ENCODE measurements around the gene ST6GALNAC3.
"Not testable (repeated sequence)": the region's sequence is repeated elsewhere in the genome, so short reads cannot be mapped to it uniquely, and the experiment has no call there.

Gene ST6GALNAC3

DNA sequence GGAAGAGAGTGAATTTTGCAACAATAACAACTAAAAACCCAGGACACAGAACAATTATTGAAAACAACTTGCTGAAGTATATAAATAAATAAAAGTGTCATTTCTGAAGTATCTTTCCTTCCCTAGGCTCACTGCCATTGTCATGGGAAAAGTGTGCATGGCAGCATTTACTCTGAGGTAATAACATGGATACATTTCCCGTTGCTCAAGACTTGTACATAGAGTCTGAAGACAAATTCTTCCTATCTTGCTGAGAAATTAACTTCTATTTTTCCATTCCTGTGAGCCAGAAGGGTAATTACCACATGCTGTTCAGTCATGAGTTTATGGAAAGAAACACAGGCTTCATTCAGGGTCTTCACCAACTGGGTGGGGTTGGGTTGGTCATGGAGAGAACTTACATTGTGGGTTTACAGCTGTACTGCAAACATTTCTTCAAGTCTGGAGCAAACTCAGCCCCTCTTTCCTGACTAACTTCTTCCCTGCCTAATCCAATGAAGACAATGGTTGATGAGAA is 32.2 kb downstream of the ST6GALNAC3 start:
- no peak for DNase-seq (ENCODE audit: low read depth in 2 of 2)

DNA sequence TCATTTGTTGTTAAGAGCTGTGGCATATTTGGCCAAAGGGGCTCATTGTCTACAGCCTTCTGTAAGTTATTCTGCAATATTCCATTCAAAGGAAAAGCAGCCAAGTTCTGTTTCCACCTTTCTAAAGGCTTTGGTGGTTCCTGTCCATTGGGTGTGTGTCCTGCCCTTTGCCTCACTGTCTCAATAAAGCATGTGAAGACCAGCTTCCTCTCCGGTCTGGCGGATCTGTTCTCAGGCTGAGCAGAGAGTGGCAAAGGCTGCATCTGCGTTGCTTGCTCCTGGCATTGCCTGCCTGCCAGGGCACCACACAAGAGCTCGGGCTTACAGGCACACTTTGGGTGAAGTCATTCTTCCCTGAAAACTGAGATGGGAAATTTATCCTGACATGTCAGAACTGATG is 34.9 kb downstream of the ST6GALNAC3 start:
- no peak for DNase-seq (ENCODE audit: low read depth in 2 of 2)

DNA sequence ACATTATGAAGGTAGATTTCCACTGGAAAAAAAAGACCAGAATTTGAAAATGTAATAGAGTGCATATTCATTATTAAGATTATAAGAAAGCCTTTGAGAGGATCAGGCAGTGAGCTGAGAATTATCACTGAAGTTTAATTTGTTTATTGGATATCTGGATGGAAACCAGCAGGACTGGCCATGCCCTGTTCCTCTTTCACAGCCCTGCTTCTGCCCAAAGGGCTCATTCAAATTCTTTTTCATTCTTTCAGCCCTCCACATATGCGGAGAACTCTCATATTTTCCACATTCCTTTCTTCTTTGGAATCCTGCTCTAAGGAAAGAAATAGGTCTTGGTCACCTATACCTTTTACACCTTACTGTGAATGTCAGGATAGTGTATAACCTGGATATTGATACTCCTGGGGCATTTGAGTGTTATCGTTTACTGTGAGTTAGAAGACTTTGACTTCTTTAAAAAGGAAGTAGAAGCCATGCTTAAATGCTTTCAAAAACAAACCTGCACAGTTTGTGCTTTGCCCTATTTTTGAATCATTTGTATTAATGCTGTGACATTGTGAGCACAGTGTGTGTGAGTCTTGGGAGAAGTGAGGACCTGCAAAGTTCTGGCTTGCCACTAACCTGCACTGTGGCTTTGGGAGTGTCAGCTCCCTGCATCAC is 35.5 kb downstream of the ST6GALNAC3 start:
- no peak for DNase-seq (ENCODE audit: low read depth in 2 of 2)

DNA sequence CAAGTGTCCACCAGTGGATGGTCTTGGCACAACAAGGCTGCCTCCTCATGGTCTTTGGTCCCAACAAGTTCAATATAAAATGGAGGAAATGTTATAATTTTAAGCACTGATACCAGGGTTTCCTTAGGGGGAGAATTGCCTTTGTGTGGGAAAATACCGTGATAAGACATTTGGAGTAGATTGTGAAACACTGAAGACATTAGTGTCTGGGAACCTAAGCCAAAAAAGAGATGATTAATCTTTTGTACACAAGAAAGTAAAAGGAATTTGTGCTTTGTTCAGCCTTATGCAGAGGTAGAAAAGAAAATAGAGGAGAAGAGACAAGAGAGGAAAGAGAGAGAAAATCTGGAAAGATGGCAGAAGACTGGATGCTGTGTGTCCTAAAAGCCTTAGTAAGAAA is 36.1 kb downstream of the ST6GALNAC3 start:
- no peak for DNase-seq (ENCODE audit: low read depth in 2 of 2)

DNA sequence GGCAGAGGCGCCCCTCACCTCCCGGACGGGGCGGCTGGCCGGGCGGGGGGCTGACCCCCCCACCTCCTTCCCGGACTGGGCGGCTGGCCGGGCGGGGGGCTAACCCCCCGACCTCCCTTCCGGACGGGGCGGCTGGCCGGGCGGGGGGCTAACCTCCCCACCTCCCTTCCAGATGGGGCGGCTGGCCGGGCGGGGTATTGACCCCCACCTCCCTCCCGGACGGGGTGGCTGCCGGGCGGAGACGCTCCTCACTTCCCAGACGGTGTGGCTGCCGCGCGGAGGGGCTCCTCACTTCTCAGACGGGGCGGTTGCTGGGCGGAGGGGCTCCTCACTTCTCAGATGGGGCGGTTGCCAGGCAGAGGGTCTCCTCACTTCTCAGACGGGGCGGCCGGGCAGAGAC is 37.8 kb downstream of the ST6GALNAC3 start:
- not testable (repeated sequence) for DNase-seq (ENCODE audit: low read depth in 2 of 2)

DNA sequence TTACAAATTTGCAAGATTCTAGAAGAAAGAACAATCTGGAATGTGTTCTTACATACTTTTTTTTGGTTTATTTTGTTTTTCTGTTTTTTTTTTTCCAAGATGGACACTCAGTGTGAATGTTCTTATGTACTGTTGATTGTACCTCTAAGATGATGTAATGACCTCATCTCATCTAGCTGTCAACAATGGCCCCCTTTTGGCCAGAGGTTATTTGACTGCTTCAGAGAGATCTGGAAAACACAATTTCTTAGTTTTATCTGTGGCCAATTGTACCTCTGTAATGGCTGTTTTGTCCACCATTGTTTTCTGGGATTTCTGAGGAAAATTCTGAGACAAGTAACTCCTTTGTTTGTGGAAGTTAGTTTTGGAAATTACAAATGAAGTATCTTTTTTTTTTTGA is 38.9 kb downstream of the ST6GALNAC3 start:
- no peak for DNase-seq (ENCODE audit: low read depth in 2 of 2)

DNA sequence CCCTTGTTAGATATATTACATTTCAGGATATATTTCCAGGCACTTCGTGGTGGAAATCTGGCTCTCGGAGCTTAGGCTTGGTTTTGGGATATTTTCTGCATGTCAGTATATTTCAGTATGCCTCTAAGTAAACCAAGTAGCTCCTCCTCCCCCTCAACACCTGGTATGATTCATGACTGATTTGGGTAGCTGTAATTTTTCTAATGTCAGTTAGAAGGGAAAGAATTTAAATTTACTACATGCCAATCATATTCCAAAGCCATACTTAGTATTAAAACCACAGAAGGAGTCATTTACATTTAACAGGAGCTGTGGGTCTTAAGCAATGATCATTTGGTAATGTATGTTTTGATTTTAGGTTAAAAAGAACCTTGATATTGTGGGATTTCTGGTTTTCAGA is 40.6 kb downstream of the ST6GALNAC3 start:
- no peak for DNase-seq (ENCODE audit: low read depth in 2 of 2)

DNA sequence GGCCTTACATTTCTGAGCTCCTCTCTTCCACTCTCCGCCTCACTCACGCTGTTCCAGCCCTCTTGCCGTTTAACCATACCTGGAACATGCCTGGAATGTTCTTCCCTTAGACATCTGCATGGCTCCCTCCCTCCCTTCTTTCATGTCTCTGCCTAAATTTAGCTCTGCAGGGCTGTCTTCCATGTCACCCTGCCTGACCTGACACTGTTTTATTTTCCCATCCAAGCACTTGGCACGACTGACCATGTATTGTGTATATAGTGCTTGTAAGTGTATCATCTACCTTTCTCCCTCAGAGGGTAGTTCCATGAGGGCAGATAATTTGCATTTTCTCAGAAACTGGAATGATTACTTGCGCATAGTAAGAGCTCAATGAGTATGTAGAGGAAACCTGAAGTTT is 47.3 kb downstream of the ST6GALNAC3 start:
- no peak for DNase-seq (ENCODE audit: low read depth in 2 of 2)

DNA sequence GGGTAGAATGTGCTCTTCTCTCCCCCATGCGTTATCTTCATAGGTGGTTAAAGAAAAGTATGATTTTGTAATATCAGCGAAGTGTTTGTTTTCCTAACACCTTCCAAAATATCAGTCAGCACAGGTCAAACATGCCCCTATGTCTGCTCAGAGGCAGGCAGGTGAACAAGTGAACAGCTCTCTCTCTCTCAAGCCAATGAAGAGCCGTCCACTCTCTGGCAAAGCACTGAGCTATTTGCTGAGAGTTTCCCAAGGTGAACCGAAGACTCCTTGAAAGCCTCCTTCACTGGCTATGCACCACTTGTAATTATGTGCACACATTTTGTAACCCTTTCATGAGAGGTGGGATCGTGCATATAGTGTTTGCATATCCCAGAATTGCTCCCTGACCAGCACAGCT is 47.7 kb downstream of the ST6GALNAC3 start:
- DNase-seq (ENCODE audit: low read depth in 2 of 2) = no peak

GRCh38 chr1:76123411-76124064 is 49.0 kb downstream of the ST6GALNAC3 start:
- not testable (repeated sequence) for DNase-seq (ENCODE audit: low read depth in 2 of 2)

- DNase-seq (ENCODE audit: low read depth in 2 of 2) = no peak
Measured at GRCh38 chr1:76124196-76124595, 49.6 kb downstream of the ST6GALNAC3 start.

GRCh38 chr1:76125473-76126219 is 51.1 kb downstream of the ST6GALNAC3 start:
- DNase-seq (ENCODE audit: low read depth in 2 of 2) = no peak

- DNase-seq (ENCODE audit: low read depth in 2 of 2) = no peak
Measured at GRCh38 chr1:76128096-76128495, 53.5 kb downstream of the ST6GALNAC3 start.

- no peak for DNase-seq (ENCODE audit: low read depth in 2 of 2)
Measured at GRCh38 chr1:76129731-76130130, 55.2 kb downstream of the ST6GALNAC3 start.

- DNase-seq (ENCODE audit: low read depth in 2 of 2) = no peak
Measured at GRCh38 chr1:76130992-76131391, 56.4 kb downstream of the ST6GALNAC3 start.

DNA sequence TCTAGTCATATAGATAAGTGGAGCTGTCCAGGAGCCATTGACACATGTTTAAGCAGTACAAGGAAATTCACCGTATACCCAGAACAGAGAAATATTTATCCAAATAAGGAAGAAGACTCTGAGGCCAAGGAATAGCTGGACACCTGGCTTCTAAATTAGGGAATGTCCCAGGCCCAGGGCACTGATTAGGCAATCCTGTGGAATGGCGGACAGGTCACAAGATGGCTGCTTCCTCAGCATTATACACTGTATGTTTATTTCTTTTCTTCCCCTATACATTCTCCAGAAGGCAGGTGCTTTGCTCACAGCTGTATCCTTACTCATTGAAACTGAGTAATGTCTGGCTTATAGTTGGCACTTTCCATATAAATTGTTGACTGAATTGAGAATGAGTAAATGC is 59.4 kb downstream of the ST6GALNAC3 start:
- DNase-seq (ENCODE audit: low read depth in 2 of 2) = no peak

DNA sequence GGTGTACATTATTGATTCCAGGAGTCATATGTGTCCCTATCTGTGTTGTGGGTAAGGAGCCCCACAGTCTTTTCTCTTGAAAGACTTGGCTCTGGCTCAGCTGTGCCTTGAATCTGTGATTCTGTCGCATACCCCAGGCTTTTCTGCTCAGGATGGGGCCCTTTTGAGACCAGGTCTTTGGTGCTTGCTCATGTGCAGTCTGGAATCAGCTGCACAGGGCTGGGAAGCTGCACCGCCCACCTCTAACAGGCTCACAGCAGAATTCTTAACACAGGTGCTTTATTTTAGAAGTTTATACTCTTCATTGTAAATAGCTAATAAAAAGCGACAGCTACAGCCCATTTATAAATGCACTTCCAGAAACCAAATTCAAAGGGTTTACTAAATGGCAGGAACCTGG is 61.3 kb downstream of the ST6GALNAC3 start:
- no peak for DNase-seq (ENCODE audit: low read depth in 2 of 2)

GRCh38 chr1:76136894-76137293 is 62.3 kb downstream of the ST6GALNAC3 start:
- DNase-seq (ENCODE audit: low read depth in 2 of 2) = no peak

- DNase-seq (ENCODE audit: low read depth in 2 of 2) = no peak
Measured at GRCh38 chr1:76137746-76138145, 63.2 kb downstream of the ST6GALNAC3 start.

GRCh38 chr1:76138217-76138616 is 63.7 kb downstream of the ST6GALNAC3 start:
- DNase-seq (ENCODE audit: low read depth in 2 of 2) = no peak

- no peak for DNase-seq (ENCODE audit: low read depth in 2 of 2)
Measured at GRCh38 chr1:76140227-76140626, 65.7 kb downstream of the ST6GALNAC3 start.

GRCh38 chr1:76141929-76142328 is 67.4 kb downstream of the ST6GALNAC3 start:
- DNase-seq (ENCODE audit: low read depth in 2 of 2) = no peak

Measured in activated CD4-positive, alpha-beta T cell treated with anti-CD3 and anti-CD28 coated beads for 24 hours (primary cell).